Glutamatergic neuron (in vitro differentiated cells): Measurements from ENCODE around the gene MAU2. TPM values are rescaled to one million over a fixed set of nuclear protein-coding genes. Genes with fewer than 3 reads are reported as not detected.
A peak's percentile ranks its signal among the peaks of the same experiment; 100 is the strongest.

ENCODE experiments used
- DNase-seq: peaks from one replicate; pipeline ENCODE4 v3.0.0; 2022
- H3K27ac Mint-ChIP-seq: one replicate; pipeline ENCODE4 v1.8.0; 2020; ENCODE audit warnings: mild to moderate bottlenecking, mixed read lengths, inconsistent platforms; ENCODE audit not compliant: unreplicated experiment
- H3K27me3 Mint-ChIP-seq: one replicate; pipeline ENCODE4 v1.8.0; 2020; ENCODE audit warnings: mild to moderate bottlenecking, moderate library complexity, mixed read lengths, inconsistent platforms; ENCODE audit not compliant: unreplicated experiment
- H3K36me3 Mint-ChIP-seq: one replicate; pipeline ENCODE4 v1.8.0; 2020; ENCODE audit warnings: mild to moderate bottlenecking, mixed read lengths, inconsistent platforms; ENCODE audit not compliant: unreplicated experiment
- H3K4me1 Mint-ChIP-seq: one replicate; pipeline ENCODE4 v1.8.0; 2020; ENCODE audit warnings: mild to moderate bottlenecking, low read depth, mixed read lengths, inconsistent platforms; ENCODE audit not compliant: unreplicated experiment
- H3K4me3 Mint-ChIP-seq: one replicate; pipeline ENCODE4 v1.8.0; 2020; ENCODE audit warnings: mild to moderate bottlenecking, mixed read lengths, inconsistent platforms; ENCODE audit not compliant: unreplicated experiment
- H3K9me3 Mint-ChIP-seq: one replicate; pipeline ENCODE4 v1.8.0; 2020; ENCODE audit warnings: mild to moderate bottlenecking, moderate library complexity, mixed read lengths, inconsistent platforms; ENCODE audit not compliant: unreplicated experiment
- total RNA-seq: library from RNA; stranded (reverse); fragmentation: NEBNext Ultra II Directional; extraction: Animal tissue kit (Norgen Biotek cat#: 25700); gene quantifications from one replicate; pipeline ENCODE4 v1.2.1, GENCODE V29; 2021; ENCODE audit not compliant: unreplicated experiment
- TF ChIP-seq, protein P1 (sequence below): fragments of 200-600 bp; sonication (generic); IDR thresholded peaks from one replicate; pipeline ENCODE4 v1.5.0; 2021; ENCODE audit not compliant: partially characterized antibody, unreplicated experiment

The MAU2 gene
- total RNA-seq, 1 donor from 2014 or later, result 107 TPM

DNA sequence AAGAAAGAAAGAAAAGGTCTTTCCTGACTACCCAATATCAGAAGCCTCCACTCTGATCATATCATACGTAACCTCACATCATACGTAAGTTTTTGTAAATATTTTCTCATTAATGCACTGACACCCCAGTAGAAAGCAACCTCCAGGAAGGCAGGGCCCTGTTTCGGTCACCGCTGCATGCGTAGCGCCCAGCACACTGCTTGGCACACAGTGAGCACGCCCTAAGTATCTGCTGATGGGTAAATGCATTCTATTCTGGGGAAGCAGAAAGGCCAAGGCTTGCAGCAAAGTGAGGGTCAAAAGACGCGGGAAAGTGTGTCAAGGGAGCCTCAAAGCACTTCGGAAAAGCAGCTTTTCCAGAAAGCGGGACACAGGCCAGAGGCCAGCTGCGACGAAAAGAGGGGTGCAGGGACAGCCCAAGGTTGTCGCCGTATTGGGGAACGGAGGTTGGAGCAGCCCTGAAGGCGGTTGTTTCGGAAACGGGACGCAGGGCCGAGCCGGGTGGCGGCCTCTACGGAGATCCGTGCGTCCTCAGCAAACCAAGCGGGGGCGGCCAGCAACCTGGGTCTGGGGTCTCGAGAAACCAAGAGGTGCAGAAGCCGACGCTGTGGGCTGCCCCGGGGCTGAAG is 783 bp upstream of the MAU2 start:
- DNase-seq, result no peak
- H3K27me3 Mint-ChIP-seq, result peaks cover 13% of the 10 kb centered on the region
- H3K27ac Mint-ChIP-seq, result peak overlapping the region; percentile 100
- H3K4me1 Mint-ChIP-seq, result peaks cover 8% of the 10 kb centered on the region
- TF ChIP-seq, protein P1, sequence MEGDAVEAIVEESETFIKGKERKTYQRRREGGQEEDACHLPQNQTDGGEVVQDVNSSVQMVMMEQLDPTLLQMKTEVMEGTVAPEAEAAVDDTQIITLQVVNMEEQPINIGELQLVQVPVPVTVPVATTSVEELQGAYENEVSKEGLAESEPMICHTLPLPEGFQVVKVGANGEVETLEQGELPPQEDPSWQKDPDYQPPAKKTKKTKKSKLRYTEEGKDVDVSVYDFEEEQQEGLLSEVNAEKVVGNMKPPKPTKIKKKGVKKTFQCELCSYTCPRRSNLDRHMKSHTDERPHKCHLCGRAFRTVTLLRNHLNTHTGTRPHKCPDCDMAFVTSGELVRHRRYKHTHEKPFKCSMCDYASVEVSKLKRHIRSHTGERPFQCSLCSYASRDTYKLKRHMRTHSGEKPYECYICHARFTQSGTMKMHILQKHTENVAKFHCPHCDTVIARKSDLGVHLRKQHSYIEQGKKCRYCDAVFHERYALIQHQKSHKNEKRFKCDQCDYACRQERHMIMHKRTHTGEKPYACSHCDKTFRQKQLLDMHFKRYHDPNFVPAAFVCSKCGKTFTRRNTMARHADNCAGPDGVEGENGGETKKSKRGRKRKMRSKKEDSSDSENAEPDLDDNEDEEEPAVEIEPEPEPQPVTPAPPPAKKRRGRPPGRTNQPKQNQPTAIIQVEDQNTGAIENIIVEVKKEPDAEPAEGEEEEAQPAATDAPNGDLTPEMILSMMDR, result no peak
- H3K4me3 Mint-ChIP-seq, result peak overlapping the region; percentile 97
- no peaks in the 10 kb centered on the region for H3K36me3 Mint-ChIP-seq
- H3K9me3 Mint-ChIP-seq, result peaks cover 4% of the 10 kb centered on the region

DNA sequence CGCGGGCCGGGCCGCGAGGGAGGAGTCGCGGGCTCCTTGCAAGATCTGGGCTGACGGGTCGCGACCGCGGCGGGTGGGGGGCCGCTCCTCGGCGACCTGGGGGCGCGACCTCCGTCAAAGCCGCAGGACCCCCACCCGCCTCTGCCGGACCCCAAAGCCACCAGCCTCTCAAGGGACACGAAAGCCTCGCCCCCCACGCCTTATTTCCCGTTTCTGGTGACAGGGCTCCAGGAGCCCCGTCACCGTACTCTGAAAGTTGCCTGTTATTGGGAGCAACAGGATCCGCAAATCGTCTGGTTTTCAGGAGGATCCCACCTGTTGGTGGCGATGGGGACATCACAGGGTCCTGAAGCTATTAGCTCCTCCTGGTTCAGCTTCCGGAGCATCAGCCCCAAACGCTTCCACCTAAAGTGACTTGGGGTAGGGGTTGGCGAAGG is 530 bp downstream of the MAU2 start:
- peak overlapping the region; percentile 91 for H3K4me3 Mint-ChIP-seq
- peak overlapping the region; percentile 66 for H3K27ac Mint-ChIP-seq
- peaks cover 12% of the 10 kb centered on the region for H3K27me3 Mint-ChIP-seq
- no peak for DNase-seq
- H3K9me3 Mint-ChIP-seq, result peaks cover 6% of the 10 kb centered on the region
- no peaks in the 10 kb centered on the region for H3K36me3 Mint-ChIP-seq
- H3K4me1 Mint-ChIP-seq, result peaks cover 8% of the 10 kb centered on the region
- TF ChIP-seq, protein P1, result no peak

DNA sequence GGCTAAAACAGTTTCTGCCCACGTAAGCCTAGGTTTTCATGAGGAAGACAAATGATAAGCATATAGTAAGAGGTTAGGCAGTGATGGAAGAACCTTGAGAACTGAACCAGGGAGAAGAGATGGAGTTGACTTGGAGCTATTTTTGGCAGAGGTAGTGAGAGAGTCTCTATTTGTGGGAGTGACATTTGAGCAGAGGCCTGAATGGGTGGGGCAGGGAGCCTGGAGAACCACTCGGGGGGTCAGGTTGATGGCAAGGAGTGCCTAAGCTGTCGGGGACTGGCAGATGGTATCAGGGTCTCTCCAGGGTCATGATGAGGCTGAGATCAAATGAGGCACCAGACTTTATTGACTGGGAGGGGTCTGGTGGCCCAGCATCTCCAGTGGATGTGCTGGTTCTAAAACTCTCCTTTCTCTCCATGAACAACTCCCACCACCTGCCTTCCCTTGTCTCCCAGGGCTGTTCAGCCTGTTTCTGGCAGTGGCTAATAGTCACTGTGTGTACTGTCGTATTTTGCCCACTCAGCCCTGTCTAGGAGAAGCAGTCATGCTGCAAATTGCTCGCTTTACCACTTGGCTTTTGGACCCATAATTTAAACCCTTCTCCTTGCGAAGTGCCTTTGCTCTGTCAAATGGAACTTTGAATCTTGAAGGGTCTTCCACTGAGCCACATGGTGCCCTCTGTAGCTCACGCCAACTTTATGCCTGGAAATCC is 3.6 kb downstream of the MAU2 start:
- Mint-ChIP-seq H3K27me3 (peaks cover 6% of the 10 kb centered on the region), H3K4me1 (peaks cover 5% of the 10 kb centered on the region), H3K27ac (peak overlapping the region; percentile 16), H3K36me3 (no peaks in the 10 kb centered on the region), H3K9me3 (peaks cover 3% of the 10 kb centered on the region), H3K4me3 (peak overlapping the region; percentile 71)
- TF ChIP-seq, protein P1, result no peak
- DNase-seq, result no peak

DNA sequence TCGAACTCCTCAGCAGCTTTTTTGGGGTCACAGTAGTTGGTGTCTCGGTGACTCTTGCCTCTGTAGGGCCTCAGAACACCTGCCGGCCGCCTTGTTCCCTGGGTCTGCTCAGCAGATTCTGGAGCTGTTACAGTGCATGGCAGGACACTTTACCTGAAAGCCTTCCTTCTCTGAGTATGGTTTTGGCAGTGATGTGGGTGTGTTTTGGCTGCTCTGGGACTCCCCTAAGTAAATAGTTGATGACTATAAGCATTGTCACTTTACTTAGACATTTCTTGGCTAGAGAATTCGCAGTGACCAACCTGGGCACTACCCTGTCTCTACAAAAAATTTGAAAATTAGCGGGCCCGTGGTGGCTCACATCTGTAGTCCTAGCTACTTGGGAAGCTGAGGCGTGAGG is 7.0 kb downstream of the MAU2 start:
- no peaks in the 10 kb centered on the region for H3K36me3 Mint-ChIP-seq
- H3K27me3 Mint-ChIP-seq, result no peaks in the 10 kb centered on the region
- no peak overlapping the region for H3K4me3 Mint-ChIP-seq
- H3K27ac Mint-ChIP-seq, result no peak overlapping the region
- peaks cover 3% of the 10 kb centered on the region for H3K9me3 Mint-ChIP-seq
- DNase-seq, result no peak
- TF ChIP-seq, protein P1, result no peak
- H3K4me1 Mint-ChIP-seq, result peaks cover 5% of the 10 kb centered on the region

DNA sequence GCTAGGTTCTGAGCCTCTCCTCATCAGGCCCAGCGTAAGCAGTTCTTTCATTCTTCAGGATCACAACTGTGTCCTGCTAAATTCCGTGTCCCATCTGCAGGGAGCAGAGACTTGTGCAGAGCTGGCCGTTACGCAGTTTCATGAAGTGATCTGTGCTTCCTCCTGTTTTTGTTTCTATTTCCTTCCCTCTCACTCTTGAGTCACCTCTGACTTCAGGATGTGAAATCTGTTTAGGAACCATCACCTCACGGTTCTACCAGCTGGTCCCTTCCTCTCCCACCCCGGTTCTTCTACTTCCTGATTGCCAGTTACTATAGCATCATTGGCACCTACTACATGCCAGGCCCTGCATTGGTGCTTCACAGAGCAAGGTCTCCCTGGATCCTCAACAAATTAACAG is 8.5 kb downstream of the MAU2 start:
- DNase-seq, result no peak
- Mint-ChIP-seq H3K27ac (no peak overlapping the region), H3K9me3 (peaks cover 3% of the 10 kb centered on the region), H3K27me3 (no peaks in the 10 kb centered on the region), H3K4me3 (no peak overlapping the region), H3K4me1 (peaks cover 1% of the 10 kb centered on the region), H3K36me3 (no peaks in the 10 kb centered on the region)
- TF ChIP-seq, protein P1, result no peak
